GM21390 (cell line): Measurements from ENCODE around the gene CABP7.

Source experiments
- ATAC-seq: cut with Tn5 transposase; IDR thresholded peaks from one replicate; pipeline ENCODE4 v1.9.1; 2021; ENCODE audit not compliant: unreplicated experiment

CABP7 gene

DNA sequence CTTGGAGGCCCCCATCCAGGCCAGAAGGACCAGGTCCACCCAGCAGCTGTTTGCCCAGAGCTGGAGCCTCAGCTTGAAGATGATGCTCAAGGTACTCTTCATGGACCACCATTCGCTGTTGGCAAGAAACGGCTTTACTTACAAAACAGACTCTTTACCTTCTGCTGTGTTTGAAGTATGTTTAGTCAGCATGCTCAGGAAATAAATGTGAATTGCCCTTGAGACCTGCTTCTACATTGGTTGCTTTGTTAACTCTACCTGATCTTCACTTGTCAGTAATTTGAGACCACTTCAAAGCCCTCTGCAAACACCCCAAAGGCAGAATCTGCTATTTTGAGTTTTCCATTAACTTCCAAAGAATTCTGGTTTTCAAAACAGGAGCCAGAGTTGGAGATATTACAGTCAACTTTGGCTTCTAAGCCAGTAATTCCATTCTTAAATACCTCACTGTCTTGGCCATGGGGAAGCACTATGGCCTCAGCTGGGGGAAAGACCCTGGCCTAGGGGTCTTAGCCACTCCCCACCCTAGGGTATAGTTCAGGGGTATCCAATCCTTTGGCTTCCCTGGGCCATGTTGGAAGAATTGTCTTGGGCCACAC lies 50.0 kb downstream of the CABP7 start:
- no peak for ATAC-seq

GRCh38 chr22:29772170-29772641 lies 52.4 kb downstream of the CABP7 start:
- no peak for ATAC-seq

GRCh38 chr22:29773233-29773632 lies 53.4 kb downstream of the CABP7 start:
- no peak for ATAC-seq

- ATAC-seq, result no peak
Observed at GRCh38 chr22:29780220-29780619, 60.4 kb downstream of the CABP7 start.

DNA sequence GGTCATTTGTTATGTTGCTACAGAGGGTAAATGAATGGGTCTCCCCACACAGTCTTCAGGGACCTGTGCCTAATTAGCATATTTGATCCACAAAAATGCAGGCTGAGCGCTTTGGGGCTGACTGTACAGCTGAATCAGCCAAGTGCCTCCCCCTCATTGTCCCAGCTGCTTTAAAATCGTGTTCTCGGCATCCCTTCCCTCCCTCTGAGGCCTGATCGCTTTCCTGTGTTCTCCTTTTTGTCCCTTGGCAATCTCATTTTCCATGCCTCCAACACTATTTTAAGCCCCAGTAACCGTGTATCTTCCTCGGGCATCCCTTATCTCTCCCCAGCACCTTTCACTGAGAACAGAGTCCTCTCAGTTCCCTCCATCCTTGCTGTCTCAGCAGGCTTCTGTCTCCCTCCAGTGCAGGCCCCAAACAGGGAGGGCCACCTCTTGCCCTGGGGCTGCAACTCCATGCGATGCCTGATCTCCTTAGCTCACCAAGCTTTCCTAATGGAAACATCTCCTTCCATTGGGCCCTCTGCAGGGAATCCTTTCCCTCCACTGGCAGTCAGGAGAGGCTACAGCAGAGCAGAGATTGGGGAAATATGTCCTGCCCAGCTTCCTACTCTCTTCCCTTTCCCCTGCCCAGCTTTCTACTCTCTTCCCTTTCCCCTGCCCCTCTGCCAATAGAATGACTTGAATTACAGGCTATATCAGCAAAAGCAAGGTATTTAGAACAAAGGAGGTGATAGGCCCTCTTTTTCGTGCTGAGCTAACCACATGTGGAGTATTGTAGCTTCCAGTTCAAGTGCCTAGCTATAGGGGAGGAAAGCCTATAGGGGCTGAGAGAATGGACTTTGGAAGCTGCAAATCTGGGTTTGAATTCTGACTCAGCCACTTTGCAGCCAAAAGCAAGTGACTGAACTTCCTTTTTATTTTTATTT lies 61.2 kb downstream of the CABP7 start:
- ATAC-seq, result no peak
